Bronchial epithelial cell (primary cell): Measurements from ENCODE around the gene TM7SF2. TPM values are rescaled to one million over a fixed set of nuclear protein-coding genes. Genes with fewer than 3 reads are reported as not detected.

Source experiments
- DNase-seq: peaks from one replicate; pipeline ENCODE4 v3.0.0-alpha.2; 2010; ENCODE audit warnings: low read depth
- FAIRE-seq: peaks from 2 replicates; lab custom pipeline; 2011; peaks lifted over from hg19 to GRCh38; lab: Jason Lieb, UNC
- H3K27me3 ChIP-seq: 2 replicates; pipeline ENCODE4 v1.5.1; 2011; ENCODE audit warnings: low read length; ENCODE audit not compliant: control insufficient read depth, insufficient read depth
- H3K36me3 ChIP-seq: 2 replicates; pipeline ENCODE4 v1.5.1; 2011; ENCODE audit warnings: low read length; ENCODE audit not compliant: control insufficient read depth, insufficient read depth
- H3K4me3 ChIP-seq: 2 replicates; pipeline ENCODE4 v1.5.1; 2011; ENCODE audit warnings: mild to moderate bottlenecking, low read depth, low read length, control low read depth
- CTCF ChIP-seq: IDR thresholded peaks from 2 replicates; pipeline ENCODE4 v1.5.1; 2011; ENCODE audit warnings: mild to moderate bottlenecking, moderate library complexity, low read length, control low read depth, inconsistent platforms; ENCODE audit not compliant: insufficient read depth, severe bottlenecking
- total RNA-seq: library from RNA; depleted of rRNA; stranded (reverse); fragments of >200 nt; gene quantifications from 2 replicates; pipeline ENCODE4 v1.2.1, GENCODE V29; 2014

Gene TM7SF2
- total RNA-seq, 1 donor from 2014 or later: 15.0 TPM

DNA sequence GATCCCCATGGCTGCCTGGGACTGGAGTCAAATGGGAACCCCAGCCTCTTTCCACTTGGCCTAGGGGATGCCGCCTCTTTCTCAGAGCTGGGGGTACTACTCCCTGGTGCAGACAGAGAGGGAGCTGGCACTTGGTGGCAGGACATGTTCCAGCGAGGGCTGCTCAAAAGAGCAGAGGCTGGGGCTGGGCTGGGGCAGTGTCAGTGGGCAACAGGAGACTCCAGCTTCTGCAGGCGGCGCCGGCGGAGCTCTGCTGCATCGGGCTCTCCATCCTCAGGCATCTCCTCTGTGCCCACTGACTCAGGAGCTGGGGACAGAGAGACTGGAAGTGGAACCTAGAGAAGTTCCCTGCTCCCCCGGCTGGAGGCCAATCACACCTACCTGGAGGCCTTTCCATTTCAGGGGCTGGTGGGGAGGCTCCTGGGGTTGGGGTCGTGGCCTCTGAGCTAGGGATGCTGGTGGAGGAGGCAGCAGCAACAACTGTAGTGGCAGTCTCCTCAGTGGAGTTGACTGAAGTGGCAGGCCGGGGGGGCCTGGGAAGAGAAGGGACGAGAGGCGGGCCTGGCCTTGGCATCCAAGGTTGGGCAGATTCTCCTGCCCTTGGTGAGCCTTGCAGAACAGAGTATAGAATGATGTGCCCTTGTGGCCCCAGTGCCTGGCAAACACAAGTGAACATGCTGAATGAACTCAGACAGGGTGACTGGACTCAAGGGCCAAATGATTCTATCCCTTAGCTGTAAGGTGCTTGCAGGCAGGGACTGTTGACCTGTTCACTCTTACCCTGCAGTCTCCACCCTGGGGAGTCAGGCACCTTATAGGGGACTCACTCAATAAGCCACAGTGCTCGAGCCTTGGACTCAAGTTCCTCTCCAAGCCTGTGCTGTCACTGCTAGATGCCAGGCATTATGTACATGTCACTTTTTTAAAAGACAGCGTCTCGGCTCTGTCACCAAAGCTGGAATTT, 16.8 kb downstream of the TM7SF2 start:
- TF ChIP-seq CTCF: no peak
- DNase-seq (no peak), FAIRE-seq (no peak)
- no peaks in the 10 kb centered on the region for H3K27me3 ChIP-seq
- peaks cover 59% of the 10 kb centered on the region for H3K36me3 ChIP-seq
- H3K4me3 ChIP-seq: no peak overlapping the region

GRCh38 chr11:65129649-65130441, 18.2 kb downstream of the TM7SF2 start:
- FAIRE-seq (no peak), DNase-seq (no peak)
- Histone ChIP-seq H3K4me3 (no peak overlapping the region), H3K27me3 (no peaks in the 10 kb centered on the region), H3K36me3 (peaks cover 55% of the 10 kb centered on the region)
- TF ChIP-seq CTCF: no peak

GRCh38 chr11:65130631-65131416, 19.2 kb downstream of the TM7SF2 start:
- TF ChIP-seq CTCF: no peak
- FAIRE-seq (no peak), DNase-seq (no peak)
- Histone ChIP-seq H3K4me3 (no peak overlapping the region), H3K36me3 (peaks cover 46% of the 10 kb centered on the region), H3K27me3 (no peaks in the 10 kb centered on the region)

DNA sequence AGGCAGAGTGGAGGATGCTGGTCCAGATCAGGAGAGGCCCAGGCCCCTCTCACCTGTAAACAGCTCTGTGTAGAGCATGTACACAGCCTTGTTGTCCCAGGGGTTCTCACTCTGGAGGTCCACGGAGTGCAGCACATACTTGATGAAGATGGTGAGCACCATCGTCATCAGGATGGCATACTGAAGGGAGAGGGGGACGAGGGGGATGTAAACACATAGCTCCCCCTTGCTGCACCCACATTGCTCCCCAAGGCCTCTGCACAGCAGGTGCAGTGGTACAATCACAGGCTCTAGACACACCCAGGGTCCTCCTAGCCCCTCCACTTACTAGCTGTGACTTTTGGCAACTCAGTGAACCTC, 19.7 kb downstream of the TM7SF2 start:
- no peak for DNase-seq
- H3K36me3 ChIP-seq: peaks cover 45% of the 10 kb centered on the region
- no peak for FAIRE-seq
- no peak for TF ChIP-seq CTCF
- no peak overlapping the region for H3K4me3 ChIP-seq
- H3K27me3 ChIP-seq: no peaks in the 10 kb centered on the region

GRCh38 chr11:65131895-65132237, 20.2 kb downstream of the TM7SF2 start:
- FAIRE-seq (no peak), DNase-seq (no peak)
- no peak for TF ChIP-seq CTCF
- H3K4me3 ChIP-seq: no peak overlapping the region
- H3K27me3 ChIP-seq: no peaks in the 10 kb centered on the region
- peaks cover 41% of the 10 kb centered on the region for H3K36me3 ChIP-seq
